NK-92 treated with Interleukin-12 subunit alpha and Interleukin-12 subunit beta, amount 100 ng/mL, for 24 hours (cell line): ENCODE data around the gene ACTRT3.
"Not testable (repeated sequence)": the region's sequence is repeated elsewhere in the genome, so short reads cannot be mapped to it uniquely, and the experiment has no call there.

ENCODE experiments used
- DNase-seq: peaks from one replicate; lab custom pipeline; 2025; lab: John Stamatoyannopoulos, UW

Gene ACTRT3

GRCh38 chr3:169772897-169773816 is 3.8 kb upstream of the ACTRT3 start, which contains the start of gene MYNN:
MYNN (plus strand) TSS chr3:169773396; CDS start chr3:169774296, 900 bp downstream.
- peak; percentile 89 for DNase-seq

- DNase-seq: peak; percentile 80
Observed at GRCh38 chr3:169772305-169772896, 3.0 kb upstream of the ACTRT3 start.

- DNase-seq: peak; percentile 35
Observed at GRCh38 chr3:169771497-169772304, 2.3 kb upstream of the ACTRT3 start.

- DNase-seq: peak; percentile 93
Observed at GRCh38 chr3:169764882-169765612, 4.3 kb downstream of the ACTRT3 start, which contains the start of gene TERC. TERC (minus strand) TSS chr3:169765060.

- peak; percentile 60 for DNase-seq
Observed at GRCh38 chr3:169764312-169764881, 5.0 kb downstream of the ACTRT3 start.

GRCh38 chr3:169760479-169760878 is 8.9 kb downstream of the ACTRT3 start:
- DNase-seq: no peak

- no peak for DNase-seq
Observed at GRCh38 chr3:169759256-169759655, 10.1 kb downstream of the ACTRT3 start.

GRCh38 chr3:169758359-169758994 is 10.9 kb downstream of the ACTRT3 start:
- no peak for DNase-seq

GRCh38 chr3:169755488-169755887 is 13.9 kb downstream of the ACTRT3 start:
- DNase-seq: no peak

GRCh38 chr3:169754711-169755110 is 14.7 kb downstream of the ACTRT3 start:
- DNase-seq: no peak

- DNase-seq: no peak
Observed at GRCh38 chr3:169751875-169752274, 17.5 kb downstream of the ACTRT3 start.

GRCh38 chr3:169750665-169751064 is 18.7 kb downstream of the ACTRT3 start:
- no peak for DNase-seq

GRCh38 chr3:169748670-169749069 is 20.7 kb downstream of the ACTRT3 start:
- DNase-seq: no peak

GRCh38 chr3:169746924-169747323 is 22.4 kb downstream of the ACTRT3 start:
- no peak for DNase-seq

GRCh38 chr3:169744366-169745054 is 24.9 kb downstream of the ACTRT3 start:
- no peak for DNase-seq

- no peak for DNase-seq
Observed at GRCh38 chr3:169739067-169739466, 30.3 kb downstream of the ACTRT3 start.

GRCh38 chr3:169731857-169732256 is 37.5 kb downstream of the ACTRT3 start:
- DNase-seq: not testable (repeated sequence)

GRCh38 chr3:169722724-169723123 is 46.6 kb downstream of the ACTRT3 start:
- DNase-seq: no peak

GRCh38 chr3:169718415-169718814 is 50.9 kb downstream of the ACTRT3 start:
- not testable (repeated sequence) for DNase-seq
